ENCODE results near the gene SHB.

Gene SHB

GRCh38 chr9:38086496-38086895 lies 17.5 kb upstream of the SHB start:
- DNase-seq = no peak
- TF ChIP-seq, protein P1, sequence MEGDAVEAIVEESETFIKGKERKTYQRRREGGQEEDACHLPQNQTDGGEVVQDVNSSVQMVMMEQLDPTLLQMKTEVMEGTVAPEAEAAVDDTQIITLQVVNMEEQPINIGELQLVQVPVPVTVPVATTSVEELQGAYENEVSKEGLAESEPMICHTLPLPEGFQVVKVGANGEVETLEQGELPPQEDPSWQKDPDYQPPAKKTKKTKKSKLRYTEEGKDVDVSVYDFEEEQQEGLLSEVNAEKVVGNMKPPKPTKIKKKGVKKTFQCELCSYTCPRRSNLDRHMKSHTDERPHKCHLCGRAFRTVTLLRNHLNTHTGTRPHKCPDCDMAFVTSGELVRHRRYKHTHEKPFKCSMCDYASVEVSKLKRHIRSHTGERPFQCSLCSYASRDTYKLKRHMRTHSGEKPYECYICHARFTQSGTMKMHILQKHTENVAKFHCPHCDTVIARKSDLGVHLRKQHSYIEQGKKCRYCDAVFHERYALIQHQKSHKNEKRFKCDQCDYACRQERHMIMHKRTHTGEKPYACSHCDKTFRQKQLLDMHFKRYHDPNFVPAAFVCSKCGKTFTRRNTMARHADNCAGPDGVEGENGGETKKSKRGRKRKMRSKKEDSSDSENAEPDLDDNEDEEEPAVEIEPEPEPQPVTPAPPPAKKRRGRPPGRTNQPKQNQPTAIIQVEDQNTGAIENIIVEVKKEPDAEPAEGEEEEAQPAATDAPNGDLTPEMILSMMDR (IDR thresholded peaks at IDR 0.05) = no peak
- H3K27ac ChIP-seq = no peak overlapping the region
- H3K4me3 ChIP-seq = no peak overlapping the region
- no peaks in the 10 kb centered on the region for H3K36me3 ChIP-seq
- no peaks in the 10 kb centered on the region for H3K9me3 ChIP-seq
- intact Hi-C loops (cut with DNase I; ENCODE audit: low total_unique reads) = loop anchor here (5.0 kb wide), 2 partner anchors 69 to 276 kb away; no protein-coding TSS in a partner anchor
- H3K27me3 ChIP-seq = no peaks in the 10 kb centered on the region
- peaks cover 0 to 20% (median 11%) of the 10 kb centered on the region in 4 donors for H3K4me1 ChIP-seq

GRCh38 chr9:38085308-38085707 lies 16.3 kb upstream of the SHB start:
- Histone ChIP-seq H3K27ac (no peak overlapping the region), H3K36me3 (no peaks in the 10 kb centered on the region), H3K4me1 (peaks cover 0 to 20% (median 11%) of the 10 kb centered on the region in 4 donors), H3K4me3 (no peak overlapping the region), H3K27me3 (no peaks in the 10 kb centered on the region), H3K9me3 (no peaks in the 10 kb centered on the region)
- TF ChIP-seq, protein P1 (IDR thresholded peaks at IDR 0.05) = no peak
- DNase-seq = no peak
- intact Hi-C loops (cut with DNase I; ENCODE audit: low total_unique reads) = loop anchor here (5.0 kb wide), 2 partner anchors 68 to 277 kb away; no protein-coding TSS in a partner anchor

- H3K27ac ChIP-seq = no peak overlapping the region
- TF ChIP-seq, protein P1 (IDR thresholded peaks at IDR 0.05) = no peak
- intact Hi-C loops (cut with DNase I; ENCODE audit: low total_unique reads) = no loop called here
Measured at GRCh38 chr9:38084556-38084880, 15.5 kb upstream of the SHB start.

DNA sequence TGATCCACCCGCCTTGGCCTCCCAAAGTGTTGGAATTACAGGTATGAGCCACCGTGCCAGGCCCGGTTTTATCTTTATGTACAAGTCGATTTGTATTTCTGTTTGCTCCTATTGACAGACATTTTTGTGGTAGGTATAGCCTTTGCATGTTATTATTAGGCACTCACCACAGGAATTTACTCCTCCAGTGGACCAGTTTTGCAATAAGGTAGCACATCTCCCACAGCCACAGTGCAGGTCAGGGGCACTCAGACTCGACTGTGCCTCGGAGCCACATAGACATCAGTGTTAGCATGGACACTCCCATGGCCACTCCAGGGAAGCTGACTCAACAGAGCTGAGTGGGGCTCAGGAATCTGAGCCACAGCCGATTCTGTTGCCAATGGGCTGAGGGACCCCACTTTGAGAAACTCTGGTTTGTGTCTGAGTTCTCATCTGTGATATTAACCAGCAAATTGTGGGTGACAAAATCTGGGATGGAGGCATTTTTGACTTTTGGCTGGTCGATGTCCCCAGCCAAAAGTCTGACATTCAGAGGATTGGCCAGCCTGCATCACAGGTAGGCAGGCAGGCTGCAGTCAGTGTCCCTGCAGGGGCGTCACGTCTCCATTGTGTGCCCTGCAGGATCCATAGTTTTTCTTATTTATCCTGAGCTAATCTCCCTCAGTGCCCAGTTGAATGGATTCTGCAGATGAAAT lies 15.0 kb upstream of the SHB start:
- Histone ChIP-seq H3K4me3 (no peak overlapping the region), H3K36me3 (no peaks in the 10 kb centered on the region), H3K9me3 (no peaks in the 10 kb centered on the region), H3K27me3 (no peaks in the 10 kb centered on the region), H3K4me1 (peaks cover 0 to 20% (median 11%) of the 10 kb centered on the region in 4 donors), H3K27ac (no peak overlapping the region)
- no peak for DNase-seq
- intact Hi-C loops (cut with DNase I; ENCODE audit: low total_unique reads) = no loop called here
- TF ChIP-seq, protein P1 (IDR thresholded peaks at IDR 0.05) = no peak

More at GRCh38 chr9:38084556-38084880, 15.5 kb upstream of the SHB start:
- peaks cover 0 to 20% (median 11%) of the 10 kb centered on the region in 4 donors for H3K4me1 ChIP-seq
- no peak overlapping the region for H3K4me3 ChIP-seq
- no peaks in the 10 kb centered on the region for H3K9me3 ChIP-seq
- no peaks in the 10 kb centered on the region for H3K36me3 ChIP-seq
- peak in 1 of 2 donors; percentile 37 for DNase-seq
- no peaks in the 10 kb centered on the region for H3K27me3 ChIP-seq

- Histone ChIP-seq H3K9me3 (no peaks in the 10 kb centered on the region), H3K4me3 (no peak overlapping the region), H3K27ac (peak overlapping the region; percentile 11 to 18), H3K27me3 (no peaks in the 10 kb centered on the region), H3K36me3 (no peaks in the 10 kb centered on the region), H3K4me1 (peaks cover 0 to 14% (median 9%) of the 10 kb centered on the region in 4 donors)
- intact Hi-C loops (cut with DNase I; ENCODE audit: low total_unique reads) = no loop called here
- no peak for DNase-seq
- TF ChIP-seq, protein P1 (IDR thresholded peaks at IDR 0.05) = no peak
Measured at GRCh38 chr9:38082446-38083287, 13.6 kb upstream of the SHB start.
